Parathyroid adenoma (tissue), 2 donors: ENCODE data around the gene RPS6KA5.
A peak's percentile ranks its signal among the peaks of the same experiment; 100 is the strongest.

Experiments used
- H2AFZ ChIP-seq: fragments of 300-600 bp; sonication (generic); one replicate; pipeline ENCODE4 v1.7.0; 2017; ENCODE audit warnings: antibody characterized with exemption, mild to moderate bottlenecking
- H3K27ac ChIP-seq: fragments of 300-600 bp; sonication (generic); one replicate; pipeline ENCODE4 v1.7.0; 2017
- H3K27me3 ChIP-seq: fragments of 300-600 bp; sonication (generic); one replicate; pipeline ENCODE4 v1.7.0; 2017; ENCODE audit warnings: low read length; ENCODE audit not compliant: control insufficient read depth, insufficient read depth
- H3K36me3 ChIP-seq: fragments of 300-600 bp; sonication (generic); one replicate; pipeline ENCODE4 v1.7.0; 2017; ENCODE audit warnings: low read length; ENCODE audit not compliant: control insufficient read depth, insufficient read depth
- H3K4me1 ChIP-seq: fragments of 300-600 bp; sonication (generic); one replicate; pipeline ENCODE4 v1.7.0; 2017; ENCODE audit warnings: control low read depth
- H3K4me2 ChIP-seq: fragments of 300-600 bp; sonication (generic); one replicate; pipeline ENCODE4 v1.7.0; 2017; ENCODE audit warnings: low read length
- H3K4me3 ChIP-seq: fragments of 300-600 bp; sonication (generic); one replicate; pipeline ENCODE4 v1.7.0; 2017; ENCODE audit warnings: low read depth, low read length
- H3K79me2 ChIP-seq: fragments of 300-600 bp; sonication (generic); one replicate; pipeline ENCODE4 v1.7.0; 2017; ENCODE audit warnings: control low read depth
- H3K9ac ChIP-seq: fragments of 300-600 bp; sonication (generic); one replicate; pipeline ENCODE4 v1.7.0; 2017; ENCODE audit warnings: mild to moderate bottlenecking
- H3K9me3 ChIP-seq: fragments of 300-600 bp; sonication (generic); one replicate; pipeline ENCODE4 v1.7.0; 2017; ENCODE audit warnings: low read length; ENCODE audit not compliant: control insufficient read depth
- CTCF ChIP-seq: fragments of 300-600 bp; sonication (generic); IDR thresholded peaks from one replicate; pipeline ENCODE4 v1.7.0; 2017; ENCODE audit warnings: antibody characterized with exemption, mild to moderate bottlenecking
- donor health status: primary hyperparathyroidism.

Gene RPS6KA5

GRCh38 chr14:91060351-91061055 is at the start of gene RPS6KA5:
TSS of gene RPS6KA5 (minus strand) at chr14:91060641. CDS start at chr14:91060434, 207 bp downstream.
- Histone ChIP-seq H3K4me1 (peaks cover 4% of the 10 kb centered on the region), H3K27me3 (no peaks in the 10 kb centered on the region), H3K36me3 (no peaks in the 10 kb centered on the region), H3K9me3 (no peaks in the 10 kb centered on the region), H2AFZ (peak within 1 kb of the TSS; percentile 96), H3K4me2 (peak within 1 kb of the TSS; percentile 89), H3K9ac (peak within 1 kb of the TSS; percentile 92), H3K4me3 (peak within 1 kb of the TSS; percentile 82), H3K79me2 (no peaks in the 10 kb centered on the region), H3K27ac (peak within 1 kb of the TSS; percentile 97)
- TF ChIP-seq CTCF = peak; percentile 23

DNA sequence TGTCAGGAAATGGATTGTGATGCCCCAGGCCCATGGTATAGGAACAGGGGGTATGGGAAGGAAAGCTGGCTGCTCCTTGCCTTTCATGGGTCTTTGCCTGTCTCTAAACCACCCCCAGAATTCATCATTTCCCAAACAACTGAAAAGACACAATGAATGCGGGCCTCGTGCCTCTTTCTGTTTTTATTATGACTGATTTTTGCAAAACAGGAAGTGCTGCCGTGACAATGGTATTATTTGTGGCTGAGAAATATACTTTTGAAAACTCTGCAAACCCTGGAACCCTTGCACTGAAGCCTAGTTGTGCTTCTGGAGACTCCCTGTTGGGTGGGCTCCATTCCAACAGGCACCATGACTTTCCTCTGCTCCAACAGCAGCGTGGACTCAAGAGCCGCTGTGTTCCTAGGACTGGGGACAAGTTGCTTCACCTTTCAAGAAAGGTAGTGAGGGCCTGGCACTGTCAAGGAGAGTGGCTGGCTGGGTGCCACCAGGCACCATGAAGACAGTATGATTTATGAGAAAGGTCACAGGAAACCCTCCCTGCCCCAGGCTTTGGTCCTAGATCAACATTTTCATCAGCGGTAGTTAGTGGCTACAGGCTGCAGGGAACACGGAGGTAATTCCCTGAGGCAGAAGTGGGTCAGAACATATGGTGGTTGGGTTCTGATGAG is 48.6 kb upstream of the RPS6KA5 start:
- no peaks in the 10 kb centered on the region for H3K9me3 ChIP-seq
- no peak for TF ChIP-seq CTCF
- peak overlapping the region; percentile 8 for H3K27ac ChIP-seq
- peaks cover 6% of the 10 kb centered on the region for H3K4me1 ChIP-seq
- H3K4me3 ChIP-seq = no peak overlapping the region
- H3K36me3 ChIP-seq = no peaks in the 10 kb centered on the region
- H3K79me2 ChIP-seq = no peaks in the 10 kb centered on the region
- H2AFZ ChIP-seq = no peak overlapping the region
- no peak overlapping the region for H3K4me2 ChIP-seq
- no peaks in the 10 kb centered on the region for H3K27me3 ChIP-seq
- H3K9ac ChIP-seq = no peak overlapping the region

DNA sequence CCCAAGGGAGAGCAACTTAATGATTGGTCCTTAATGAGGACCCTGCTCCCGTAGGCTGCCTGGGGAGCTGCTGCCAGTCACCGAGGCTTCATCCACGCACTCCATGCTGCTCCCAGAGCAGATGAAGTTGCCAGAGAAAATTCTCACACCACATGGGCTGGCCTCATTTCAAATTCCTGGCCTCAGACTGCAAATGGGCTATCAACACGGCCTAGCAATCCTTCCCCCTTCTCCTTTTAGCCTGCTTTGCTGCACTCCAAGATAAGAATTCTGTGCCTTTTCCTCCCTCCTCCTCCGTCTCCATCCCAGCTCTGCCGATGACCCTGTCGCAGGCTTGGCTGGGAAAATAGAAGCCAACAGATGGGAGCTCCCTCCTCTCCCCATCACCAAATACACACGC is 42.7 kb upstream of the RPS6KA5 start:
- H3K4me1 ChIP-seq = no peaks in the 10 kb centered on the region
- no peak overlapping the region for H3K27ac ChIP-seq
- no peaks in the 10 kb centered on the region for H3K36me3 ChIP-seq
- no peaks in the 10 kb centered on the region for H3K27me3 ChIP-seq
- H3K4me2 ChIP-seq = no peak overlapping the region
- H3K9ac ChIP-seq = no peak overlapping the region
- no peaks in the 10 kb centered on the region for H3K79me2 ChIP-seq
- TF ChIP-seq CTCF = no peak
- H3K4me3 ChIP-seq = no peak overlapping the region
- no peaks in the 10 kb centered on the region for H3K9me3 ChIP-seq
- H2AFZ ChIP-seq = no peak overlapping the region

- no peak for TF ChIP-seq CTCF
- no peak overlapping the region for H3K27ac ChIP-seq
Observed at GRCh38 chr14:91100102-91100501, 39.7 kb upstream of the RPS6KA5 start.

More at GRCh38 chr14:91100102-91100501, 39.7 kb upstream of the RPS6KA5 start:
- no peaks in the 10 kb centered on the region for H3K9me3 ChIP-seq
- no peaks in the 10 kb centered on the region for H3K4me1 ChIP-seq
- no peak overlapping the region for H3K9ac ChIP-seq
- H3K4me2 ChIP-seq = no peak overlapping the region
- no peaks in the 10 kb centered on the region for H3K79me2 ChIP-seq
- H2AFZ ChIP-seq = no peak overlapping the region
- H3K27me3 ChIP-seq = no peaks in the 10 kb centered on the region
- H3K36me3 ChIP-seq = no peaks in the 10 kb centered on the region
- no peak overlapping the region for H3K4me3 ChIP-seq
